ENCODE results near the gene PROM1.

PROM1 gene

DNA sequence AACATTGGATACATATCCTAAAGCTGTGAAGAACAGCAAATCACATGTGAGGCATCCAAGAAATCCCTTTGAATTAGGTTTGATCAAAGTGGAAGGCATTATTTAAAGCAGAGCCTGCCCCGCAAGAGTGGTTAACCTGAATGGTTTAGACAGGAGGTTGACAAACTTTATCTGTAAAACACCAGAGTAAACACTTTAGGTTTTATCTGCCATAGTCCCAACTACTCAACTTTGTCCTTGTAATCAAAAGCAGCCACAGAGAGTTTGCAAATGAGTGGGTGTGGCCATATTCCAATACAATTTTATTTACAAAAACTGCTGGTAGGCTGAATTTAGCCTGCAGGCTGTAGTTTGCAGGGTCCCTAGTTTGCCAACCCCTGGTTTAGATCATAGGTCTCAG is 95.6 kb downstream of the PROM1 start:
- Histone ChIP-seq H4K91ac (ENCODE audit: low read depth, low read length) (no peak overlapping the region), H3K18ac (ENCODE audit: low read length) (no peak overlapping the region), H3K4me2 (ENCODE audit: low read length) (no peak overlapping the region), H4K8ac (ENCODE audit: low read depth, low read length) (no peak overlapping the region), H2BK120ac (ENCODE audit: insufficient read depth, low read length, poor library complexity) (no peak overlapping the region), H3K36me3 (ENCODE audit: control insufficient read depth in 1 of 2, insufficient read depth in 2 of 2, low read length in 2 of 2) (peaks cover 9 to 13% of the 10 kb centered on the region in 2 experiments), H3K4me3 (ENCODE audit: low read depth, low read length) (no peak overlapping the region), H3K14ac (ENCODE audit: low read length) (no peak overlapping the region), H3K27me3 (ENCODE audit: insufficient read depth, low read length) (no peaks in the 10 kb centered on the region), H2AFZ (ENCODE audit: insufficient read depth, low read length, poor library complexity) (no peak overlapping the region), H3K9ac (ENCODE audit: low read length) (no peak overlapping the region), H3K23ac (ENCODE audit: low read length) (no peak overlapping the region), H4K12ac (ENCODE audit: low read depth, low read length) (no peak overlapping the region), H2BK5ac (ENCODE audit: low read depth, low read length, poor library complexity) (no peak overlapping the region), H2BK12ac (ENCODE audit: low read length) (no peak overlapping the region), H3K27ac (ENCODE audit: low read depth, low read length) (no peak overlapping the region), H2AK5ac (ENCODE audit: low read length) (no peak overlapping the region), H3K4ac (ENCODE audit: low read depth, low read length) (no peak overlapping the region), H3K79me2 (ENCODE audit: control insufficient read depth, insufficient read depth, low read length, poor library complexity) (no peaks in the 10 kb centered on the region), H3K9me3 (ENCODE audit: insufficient read depth, low read depth, low read length) (peaks cover 1% of the 10 kb centered on the region), H3K79me1 (ENCODE audit: low read length) (no peaks in the 10 kb centered on the region), H3K4me1 (ENCODE audit: control insufficient read depth in 1 of 2, insufficient read depth in 2 of 2, low read length in 2 of 2) (peaks cover 4 to 5% of the 10 kb centered on the region in 2 experiments)
- no CpG with 5 or more reads among the region's 1 CpG for WGBS (ENCODE audit: extremely low coverage, insufficient coverage, insufficient read length)
- no peak for DNase-seq

DNA sequence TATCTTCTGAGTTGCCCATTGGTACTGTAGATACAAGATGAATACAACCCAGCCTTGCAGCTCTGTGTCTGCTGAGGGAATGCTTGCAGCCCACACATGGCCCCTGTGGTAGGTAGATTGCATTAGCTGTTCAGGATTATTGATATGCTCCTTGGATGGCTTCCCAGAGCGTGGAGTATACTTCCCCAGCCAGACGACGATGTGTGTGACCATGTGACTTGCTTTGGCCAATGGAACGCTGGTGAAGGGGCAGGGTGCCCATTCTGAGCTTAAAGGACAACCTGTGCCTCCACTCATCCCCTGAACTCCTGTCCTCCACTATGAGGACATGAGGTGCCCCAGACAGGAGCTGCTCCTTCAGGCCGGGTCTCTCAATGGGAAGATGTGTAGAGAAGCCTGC is 96.9 kb downstream of the PROM1 start:
- Histone ChIP-seq H4K12ac (ENCODE audit: low read depth, low read length) (no peak overlapping the region), H3K4ac (ENCODE audit: low read depth, low read length) (no peak overlapping the region), H3K23ac (ENCODE audit: low read length) (no peak overlapping the region), H3K27ac (ENCODE audit: low read depth, low read length) (no peak overlapping the region), H3K18ac (ENCODE audit: low read length) (no peak overlapping the region), H2AFZ (ENCODE audit: insufficient read depth, low read length, poor library complexity) (no peak overlapping the region), H4K91ac (ENCODE audit: low read depth, low read length) (no peak overlapping the region), H3K79me1 (ENCODE audit: low read length) (no peaks in the 10 kb centered on the region), H3K4me3 (ENCODE audit: low read depth, low read length) (no peak overlapping the region), H3K14ac (ENCODE audit: low read length) (no peak overlapping the region), H3K4me2 (ENCODE audit: low read length) (no peak overlapping the region), H2AK5ac (ENCODE audit: low read length) (no peak overlapping the region), H2BK12ac (ENCODE audit: low read length) (no peak overlapping the region), H3K9me3 (ENCODE audit: insufficient read depth, low read depth, low read length) (peaks cover 1% of the 10 kb centered on the region), H3K36me3 (ENCODE audit: control insufficient read depth in 1 of 2, insufficient read depth in 2 of 2, low read length in 2 of 2) (peaks cover 12 to 13% of the 10 kb centered on the region in 2 experiments), H3K79me2 (ENCODE audit: control insufficient read depth, insufficient read depth, low read length, poor library complexity) (no peaks in the 10 kb centered on the region), H2BK5ac (ENCODE audit: low read depth, low read length, poor library complexity) (no peak overlapping the region), H3K9ac (ENCODE audit: low read length) (no peak overlapping the region), H4K8ac (ENCODE audit: low read depth, low read length) (no peak overlapping the region), H3K4me1 (ENCODE audit: control insufficient read depth in 1 of 2, insufficient read depth in 2 of 2, low read length in 2 of 2) (peaks cover 4 to 11% of the 10 kb centered on the region in 2 experiments), H2BK120ac (ENCODE audit: insufficient read depth, low read length, poor library complexity) (no peak overlapping the region), H3K27me3 (ENCODE audit: insufficient read depth, low read length) (no peaks in the 10 kb centered on the region)
- DNase-seq, result no peak
- no CpG with 5 or more reads among the region's 5 CpGs for WGBS (ENCODE audit: extremely low coverage, insufficient coverage, insufficient read length)

GRCh38 chr4:15983610-15984009 is 100.2 kb downstream of the PROM1 start:
- WGBS (ENCODE audit: extremely low coverage, insufficient coverage, insufficient read length), result no CpG with 5 or more reads among the region's 2 CpGs
- no peak overlapping the region for H3K18ac ChIP-seq (ENCODE audit: low read length)
- no peak overlapping the region for H4K12ac ChIP-seq (ENCODE audit: low read depth, low read length)
- H2BK12ac ChIP-seq (ENCODE audit: low read length), result no peak overlapping the region
- H3K27ac ChIP-seq (ENCODE audit: low read depth, low read length), result peak overlapping the region; percentile 1
- no peak overlapping the region for H3K4me3 ChIP-seq (ENCODE audit: low read depth, low read length)
- no peak overlapping the region for H2AK5ac ChIP-seq (ENCODE audit: low read length)
- no peak overlapping the region for H4K91ac ChIP-seq (ENCODE audit: low read depth, low read length)
- H3K4me2 ChIP-seq (ENCODE audit: low read length), result no peak overlapping the region
- H2BK5ac ChIP-seq (ENCODE audit: low read depth, low read length, poor library complexity), result no peak overlapping the region
- no peak overlapping the region for H3K9ac ChIP-seq (ENCODE audit: low read length)
- no peak overlapping the region for H3K23ac ChIP-seq (ENCODE audit: low read length)
- no peak overlapping the region for H3K14ac ChIP-seq (ENCODE audit: low read length)
- no peaks in the 10 kb centered on the region for H3K79me1 ChIP-seq (ENCODE audit: low read length)
- peaks cover 4 to 11% of the 10 kb centered on the region in 2 experiments for H3K4me1 ChIP-seq (ENCODE audit: control insufficient read depth in 1 of 2, insufficient read depth in 2 of 2, low read length in 2 of 2)
- H2BK120ac ChIP-seq (ENCODE audit: insufficient read depth, low read length, poor library complexity), result no peak overlapping the region
- H2AFZ ChIP-seq (ENCODE audit: insufficient read depth, low read length, poor library complexity), result no peak overlapping the region
- H3K36me3 ChIP-seq (ENCODE audit: control insufficient read depth in 1 of 2, insufficient read depth in 2 of 2, low read length in 2 of 2), result peaks cover 11 to 13% of the 10 kb centered on the region in 2 experiments
- no peak for DNase-seq
- H4K8ac ChIP-seq (ENCODE audit: low read depth, low read length), result no peak overlapping the region
- H3K79me2 ChIP-seq (ENCODE audit: control insufficient read depth, insufficient read depth, low read length, poor library complexity), result no peaks in the 10 kb centered on the region
- H3K9me3 ChIP-seq (ENCODE audit: insufficient read depth, low read depth, low read length), result peaks cover 1% of the 10 kb centered on the region
- H3K27me3 ChIP-seq (ENCODE audit: insufficient read depth, low read length), result no peaks in the 10 kb centered on the region
- H3K4ac ChIP-seq (ENCODE audit: low read depth, low read length), result no peak overlapping the region

DNA sequence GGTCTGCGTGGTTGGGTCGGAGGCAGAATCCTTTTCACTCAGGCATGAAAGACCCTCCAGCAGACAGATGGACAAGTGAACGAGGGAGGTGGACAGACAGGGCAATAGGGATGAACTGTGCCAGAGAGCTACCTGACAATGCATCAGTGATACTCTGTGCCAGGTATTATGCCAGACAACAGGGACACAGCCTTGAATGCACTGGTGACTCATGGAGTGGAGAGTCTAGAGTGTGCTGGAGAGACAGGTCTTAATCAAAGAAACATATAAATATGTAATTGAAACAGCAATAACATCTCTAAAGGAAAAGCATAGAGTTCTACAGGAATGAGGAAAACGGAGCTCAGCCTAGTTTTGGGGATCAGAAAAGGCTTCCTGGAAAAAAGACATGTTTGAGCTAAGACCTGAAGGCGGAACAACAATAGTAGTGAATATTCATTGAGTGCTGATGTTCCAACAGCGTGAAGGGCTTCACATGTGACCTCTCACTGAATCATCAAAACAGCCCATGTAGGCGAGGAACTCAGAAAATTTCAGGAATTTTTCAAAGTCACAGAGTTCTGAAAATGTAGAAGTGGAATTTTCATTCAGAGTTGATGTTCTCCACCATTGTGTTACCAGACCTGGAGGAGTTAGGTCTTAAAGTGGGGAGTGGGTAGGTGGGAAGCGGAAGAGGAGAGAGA is 100.8 kb downstream of the PROM1 start:
- Histone ChIP-seq H3K4me3 (ENCODE audit: low read depth, low read length) (no peak overlapping the region), H2AFZ (ENCODE audit: insufficient read depth, low read length, poor library complexity) (no peak overlapping the region), H3K23ac (ENCODE audit: low read length) (no peak overlapping the region), H2BK120ac (ENCODE audit: insufficient read depth, low read length, poor library complexity) (no peak overlapping the region), H2AK5ac (ENCODE audit: low read length) (no peak overlapping the region), H3K9me3 (ENCODE audit: insufficient read depth, low read depth, low read length) (peaks cover 1% of the 10 kb centered on the region), H3K36me3 (ENCODE audit: control insufficient read depth in 1 of 2, insufficient read depth in 2 of 2, low read length in 2 of 2) (peaks cover 11 to 15% of the 10 kb centered on the region in 2 experiments), H2BK12ac (ENCODE audit: low read length) (no peak overlapping the region), H3K79me2 (ENCODE audit: control insufficient read depth, insufficient read depth, low read length, poor library complexity) (no peaks in the 10 kb centered on the region), H3K4me1 (ENCODE audit: control insufficient read depth in 1 of 2, insufficient read depth in 2 of 2, low read length in 2 of 2) (peaks cover 4 to 11% of the 10 kb centered on the region in 2 experiments), H3K79me1 (ENCODE audit: low read length) (no peaks in the 10 kb centered on the region), H4K8ac (ENCODE audit: low read depth, low read length) (no peak overlapping the region), H3K18ac (ENCODE audit: low read length) (no peak overlapping the region), H3K27ac (ENCODE audit: low read depth, low read length) (peak overlapping the region; percentile 1), H4K12ac (ENCODE audit: low read depth, low read length) (no peak overlapping the region), H3K4me2 (ENCODE audit: low read length) (no peak overlapping the region), H3K14ac (ENCODE audit: low read length) (no peak overlapping the region), H3K4ac (ENCODE audit: low read depth, low read length) (no peak overlapping the region), H3K27me3 (ENCODE audit: insufficient read depth, low read length) (no peaks in the 10 kb centered on the region), H4K91ac (ENCODE audit: low read depth, low read length) (no peak overlapping the region), H2BK5ac (ENCODE audit: low read depth, low read length, poor library complexity) (no peak overlapping the region), H3K9ac (ENCODE audit: low read length) (no peak overlapping the region)
- no CpG with 5 or more reads among the region's 8 CpGs for WGBS (ENCODE audit: extremely low coverage, insufficient coverage, insufficient read length)
- peak in 1 of 2 donors; percentile 51 for DNase-seq

Measured in trophoblast cell (in vitro differentiated cells and primary cell).